ENCODE data around the gene SORCS1.

The SORCS1 gene

GRCh38 chr10:107148906-107149305, 15.6 kb downstream of the SORCS1 start:
- DNase-seq (ENCODE audit: low read depth) = peak; percentile 35
- no peak for TF ChIP-seq CTCF (IDR thresholded peaks at IDR 0.05; ENCODE audit: insufficient read depth, low read depth, low read length, missing control alignments)
- H3K4me3 ChIP-seq (ENCODE audit: low read depth, low read length) = no peak overlapping the region

DNA sequence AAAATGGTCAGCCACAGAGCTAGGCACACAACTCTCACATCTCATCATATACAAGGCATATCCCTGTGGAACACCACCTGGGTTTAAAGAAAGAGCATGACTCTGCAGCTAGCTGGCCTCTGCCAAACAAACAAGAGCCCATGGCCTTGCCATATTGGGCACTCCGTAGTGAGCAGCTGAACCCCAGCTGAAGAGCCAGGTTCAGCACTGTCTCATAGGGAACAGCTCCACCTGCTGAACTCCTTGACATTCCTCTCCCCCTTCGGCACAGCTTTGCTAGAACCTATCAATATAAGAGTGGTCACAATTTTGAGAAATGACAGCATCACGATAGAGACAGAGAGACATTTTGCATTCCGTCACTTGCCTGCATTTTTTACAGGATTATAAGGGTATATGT, 20.0 kb downstream of the SORCS1 start:
- no peak for TF ChIP-seq CTCF (IDR thresholded peaks at IDR 0.05; ENCODE audit: insufficient read depth, low read depth, low read length, missing control alignments)
- DNase-seq (ENCODE audit: low read depth) = peak; percentile 32
- no peak overlapping the region for H3K4me3 ChIP-seq (ENCODE audit: low read depth, low read length)

- no peak for TF ChIP-seq CTCF (IDR thresholded peaks at IDR 0.05; ENCODE audit: insufficient read depth, low read depth, low read length, missing control alignments)
- no peak for DNase-seq (ENCODE audit: low read depth)
- H3K4me3 ChIP-seq (ENCODE audit: low read depth, low read length) = no peak overlapping the region
Observed at GRCh38 chr10:107141524-107142061, 22.9 kb downstream of the SORCS1 start.

DNA sequence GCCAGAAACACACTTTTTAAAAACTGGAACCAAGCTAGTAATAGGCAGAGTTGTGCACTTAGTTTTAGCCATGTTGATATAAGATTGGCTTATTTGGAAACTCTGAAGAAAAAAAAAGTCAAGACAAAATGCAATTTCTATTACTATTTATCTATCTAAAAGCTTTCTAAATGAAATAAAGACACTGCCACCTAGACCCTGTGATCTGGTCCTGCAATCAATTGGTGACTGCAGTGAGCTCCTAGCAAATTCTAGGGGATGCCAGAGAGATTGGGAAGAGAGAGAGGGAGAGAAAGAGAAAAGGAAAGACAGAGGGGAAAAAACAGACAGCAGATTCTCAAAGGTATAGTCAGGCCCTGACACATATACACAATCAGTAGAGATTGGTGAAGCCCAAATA, 25.3 kb downstream of the SORCS1 start:
- no peak overlapping the region for H3K4me3 ChIP-seq (ENCODE audit: low read depth, low read length)
- no peak for DNase-seq (ENCODE audit: low read depth)
- TF ChIP-seq CTCF (IDR thresholded peaks at IDR 0.05; ENCODE audit: insufficient read depth, low read depth, low read length, missing control alignments) = no peak

DNA sequence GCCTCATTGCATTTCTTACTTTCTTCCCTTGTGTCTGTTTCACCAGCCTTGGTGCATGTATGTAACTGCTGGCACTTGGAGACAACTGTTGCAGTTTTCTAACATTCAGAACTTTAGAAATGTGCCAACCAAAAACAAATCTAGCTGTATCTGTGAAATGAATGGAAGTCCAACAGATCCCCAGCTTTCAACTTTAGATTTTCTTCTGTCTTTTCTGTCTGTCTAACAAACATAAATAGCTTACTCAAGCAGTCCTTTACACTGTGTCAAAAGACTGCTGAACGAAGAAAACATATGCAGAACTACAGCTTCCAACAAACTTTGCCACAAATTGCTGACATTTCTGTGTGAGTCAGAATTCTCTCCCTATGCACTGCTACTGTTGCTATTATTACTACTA, 30.9 kb downstream of the SORCS1 start:
- no peak overlapping the region for H3K4me3 ChIP-seq (ENCODE audit: low read depth, low read length)
- DNase-seq (ENCODE audit: low read depth) = no peak
- no peak for TF ChIP-seq CTCF (IDR thresholded peaks at IDR 0.05; ENCODE audit: insufficient read depth, low read depth, low read length, missing control alignments)

DNA sequence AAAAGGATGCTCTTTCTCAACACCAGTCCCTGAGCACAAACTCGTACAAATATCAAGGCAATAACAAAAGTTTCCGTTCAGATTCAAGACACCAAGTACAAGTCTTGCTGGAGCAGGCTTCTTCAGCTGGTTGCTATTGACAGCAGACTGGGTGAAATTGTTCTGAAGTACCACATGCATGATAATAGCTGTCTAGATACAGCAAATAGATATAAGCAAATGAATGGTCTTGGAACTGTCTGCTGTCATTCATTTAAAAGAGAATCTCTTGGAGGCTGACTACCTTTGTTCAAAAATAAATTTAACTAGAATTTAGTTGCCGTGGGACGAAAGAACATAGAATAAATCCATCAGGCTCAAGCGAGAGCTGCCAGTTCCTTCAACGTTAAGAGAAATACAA, 35.5 kb downstream of the SORCS1 start:
- H3K4me3 ChIP-seq (ENCODE audit: low read depth, low read length) = no peak overlapping the region
- DNase-seq (ENCODE audit: low read depth) = no peak
- TF ChIP-seq CTCF (IDR thresholded peaks at IDR 0.05; ENCODE audit: insufficient read depth, low read depth, low read length, missing control alignments) = no peak

DNA sequence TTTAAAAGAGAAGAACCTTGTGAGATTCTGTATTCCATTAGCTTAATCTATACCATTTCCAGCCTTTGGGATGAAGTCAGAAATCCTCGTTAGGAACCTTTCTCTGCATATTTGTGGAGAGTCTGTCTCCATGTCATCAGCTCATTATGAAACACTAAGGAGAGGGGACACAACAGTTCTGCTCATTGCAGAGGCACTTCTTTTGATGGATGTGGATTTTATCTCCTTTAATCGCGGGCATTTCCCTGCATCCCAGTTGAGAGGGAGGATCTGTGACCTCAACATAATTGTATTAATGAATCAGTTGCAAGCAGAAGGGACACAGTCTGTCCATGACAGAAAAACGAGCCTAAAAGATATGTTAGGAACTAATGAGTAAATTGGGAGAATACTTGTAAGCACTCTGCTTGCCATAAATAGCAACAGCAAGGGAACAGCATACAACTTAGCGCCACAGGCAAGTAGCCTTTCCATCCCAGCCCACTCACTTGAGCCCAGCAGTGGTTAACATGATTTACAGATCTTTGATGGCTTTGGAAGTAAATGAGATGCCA, 37.9 kb downstream of the SORCS1 start:
- H3K4me3 ChIP-seq (ENCODE audit: low read depth, low read length) = no peak overlapping the region
- no peak for TF ChIP-seq CTCF (IDR thresholded peaks at IDR 0.05; ENCODE audit: insufficient read depth, low read depth, low read length, missing control alignments)
- DNase-seq (ENCODE audit: low read depth) = no peak

All from GM12865 (cell line).